Activated CD4-positive, alpha-beta T cell treated with anti-CD3 and anti-CD28 coated beads, Interleukin-2, Interleukin-4, amounts not matched to agents 100 ng/mL and 50 ng/mL, durations not matched to agents 16 hours and 8 hours (primary cell): ENCODE results near the gene SLC6A6.
"Not testable (repeated sequence)": the region's sequence is repeated elsewhere in the genome, so short reads cannot be mapped to it uniquely, and the experiment has no call there.

Experiments used
- DNase-seq: peaks from one replicate; pipeline ENCODE4 v3.0.0-alpha.2; 2020; ENCODE audit warnings: low spot score

SLC6A6 gene

DNA sequence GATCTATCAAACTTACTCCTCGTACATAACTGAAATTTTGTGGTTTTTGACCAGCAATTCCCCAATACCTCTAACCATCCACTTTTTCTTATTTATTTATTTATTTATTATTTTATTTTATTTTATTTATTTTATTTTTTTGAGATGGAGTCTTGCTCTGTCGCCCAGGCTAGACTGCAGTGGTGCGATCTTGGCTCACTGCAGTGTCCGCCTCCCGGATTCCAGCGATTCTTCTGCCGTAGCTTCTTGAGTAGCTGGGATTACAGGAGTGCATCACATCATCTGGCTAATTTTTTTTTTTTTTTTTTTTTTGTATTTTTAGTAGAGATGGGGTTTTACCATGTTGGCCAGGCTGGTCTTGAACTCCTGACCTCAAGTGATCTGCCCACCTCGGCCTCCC, 35.3 kb downstream of the SLC6A6 start:
- not testable (repeated sequence) for DNase-seq

DNA sequence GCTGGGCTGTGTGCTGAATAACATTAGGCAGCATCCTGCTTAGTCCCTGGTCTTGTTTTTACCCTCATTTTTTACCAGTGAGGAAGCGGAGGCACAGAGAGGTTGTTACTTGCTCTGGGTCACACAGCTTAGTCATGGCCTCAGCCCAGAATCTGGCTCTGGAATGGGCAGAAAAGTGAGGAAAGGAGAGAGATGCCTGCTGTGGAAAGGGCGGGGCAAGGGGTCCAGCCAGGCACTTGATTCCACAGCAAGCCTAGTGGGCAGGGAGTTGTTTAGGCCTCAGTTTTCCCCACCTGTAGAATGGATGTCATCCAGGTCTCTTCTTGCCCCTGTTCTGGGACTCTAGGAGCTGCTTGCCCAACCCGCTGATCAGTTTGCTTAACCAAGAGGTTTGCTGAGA, 35.9 kb downstream of the SLC6A6 start:
- no peak for DNase-seq

DNA sequence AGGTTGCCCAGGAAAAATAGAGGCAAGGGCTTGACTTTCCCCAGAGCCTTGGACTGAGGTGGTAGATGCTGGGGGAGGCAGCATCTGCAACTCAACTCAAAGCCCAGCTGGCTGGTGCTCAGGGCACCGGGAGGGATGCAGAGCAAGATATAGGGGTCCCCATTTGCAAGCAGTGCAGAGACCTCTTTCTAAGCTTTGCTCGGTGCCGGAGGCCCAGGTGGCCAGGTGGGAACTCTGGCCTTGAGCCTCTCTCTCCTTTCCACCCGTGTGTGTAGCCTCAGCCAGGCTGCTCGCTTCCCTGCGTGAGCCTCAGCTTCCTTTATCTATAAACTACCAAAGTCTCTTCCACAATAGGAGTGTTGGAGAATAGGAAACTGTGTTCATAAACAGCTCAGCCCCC, 36.5 kb downstream of the SLC6A6 start:
- DNase-seq: no peak

DNA sequence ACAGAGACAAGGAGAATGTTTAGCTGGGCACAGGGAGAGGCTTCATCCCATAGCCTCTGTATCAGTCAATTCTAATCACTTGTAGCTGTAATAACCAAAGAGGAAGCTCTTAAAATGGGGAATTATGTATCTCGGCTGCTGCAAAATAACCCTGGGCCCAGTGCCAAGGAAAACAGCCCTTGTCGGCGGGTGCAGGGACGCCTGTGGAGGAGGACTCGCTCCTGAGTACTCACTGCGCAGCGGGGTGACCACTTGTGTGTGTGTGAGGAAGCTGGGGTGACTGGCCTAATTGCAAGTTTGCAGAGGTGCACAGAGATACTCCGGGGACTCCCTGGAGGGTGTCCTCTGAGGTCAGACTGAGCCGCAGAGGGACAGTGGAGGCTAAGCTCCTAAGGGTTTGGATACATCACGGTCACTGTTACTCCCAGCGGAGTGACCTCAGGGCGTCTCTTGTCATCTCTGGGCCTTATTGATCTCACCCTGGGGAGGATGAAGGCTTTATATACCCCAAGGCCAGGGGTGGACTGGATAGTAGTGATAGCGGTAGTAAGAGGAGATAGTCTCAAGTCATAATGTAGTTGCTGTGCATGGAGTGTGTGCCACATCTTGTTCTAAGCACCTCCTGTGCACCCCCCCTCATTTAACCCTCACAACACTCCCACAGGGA, 37.2 kb downstream of the SLC6A6 start:
- DNase-seq: no peak

DNA sequence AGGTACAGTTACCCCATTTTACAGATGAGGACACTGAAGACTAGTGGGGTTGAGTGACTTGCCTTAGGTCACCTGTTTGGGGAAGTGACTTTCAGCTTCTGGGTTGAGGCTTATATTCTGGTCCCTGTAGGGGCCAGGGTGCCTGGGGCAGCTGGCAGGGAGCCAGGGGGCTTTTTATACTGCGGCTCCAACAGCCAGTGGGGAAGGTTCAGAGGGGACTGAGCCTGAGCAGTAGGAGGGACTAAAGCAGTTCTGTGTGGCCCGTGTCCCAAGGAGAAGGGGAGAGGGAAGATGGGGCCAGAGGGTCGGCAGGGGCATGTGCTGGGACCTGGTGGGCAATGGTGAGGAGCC, 37.7 kb downstream of the SLC6A6 start:
- no peak for DNase-seq

DNA sequence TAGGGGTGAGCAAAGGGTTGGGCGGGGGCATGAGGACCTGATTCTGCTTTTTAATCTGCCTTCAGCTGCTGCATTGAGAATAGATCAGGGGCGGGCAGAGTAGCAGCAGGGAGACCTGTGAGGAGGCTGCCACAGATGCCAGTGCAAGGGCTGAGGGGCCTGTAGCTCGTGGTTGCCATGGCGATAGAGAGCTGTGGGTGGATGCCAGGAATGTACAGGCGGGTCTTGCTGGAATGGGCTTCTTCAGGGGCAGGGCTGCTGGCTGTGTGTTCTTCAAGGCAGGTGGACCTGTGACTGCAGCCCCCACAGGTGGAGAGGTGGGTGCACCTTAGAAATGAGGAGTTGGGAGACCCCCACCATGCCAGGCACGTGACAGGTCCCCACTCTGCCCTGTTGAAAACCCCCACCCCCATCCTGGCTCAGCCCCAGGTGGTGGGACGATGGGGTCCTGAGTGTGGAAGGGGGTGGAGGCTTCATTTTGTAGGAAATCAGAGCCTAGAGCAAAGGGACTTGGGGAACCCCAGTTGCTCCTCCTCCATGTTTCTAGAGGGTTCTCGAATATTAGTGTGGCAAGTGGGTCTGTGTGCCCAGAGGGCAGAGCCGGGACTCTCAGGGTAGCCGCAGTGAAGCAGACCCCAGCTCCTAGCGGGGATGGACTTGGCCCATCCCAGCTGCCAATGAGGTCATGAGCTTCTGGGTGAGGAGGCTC, 38.3 kb downstream of the SLC6A6 start:
- DNase-seq: no peak

DNA sequence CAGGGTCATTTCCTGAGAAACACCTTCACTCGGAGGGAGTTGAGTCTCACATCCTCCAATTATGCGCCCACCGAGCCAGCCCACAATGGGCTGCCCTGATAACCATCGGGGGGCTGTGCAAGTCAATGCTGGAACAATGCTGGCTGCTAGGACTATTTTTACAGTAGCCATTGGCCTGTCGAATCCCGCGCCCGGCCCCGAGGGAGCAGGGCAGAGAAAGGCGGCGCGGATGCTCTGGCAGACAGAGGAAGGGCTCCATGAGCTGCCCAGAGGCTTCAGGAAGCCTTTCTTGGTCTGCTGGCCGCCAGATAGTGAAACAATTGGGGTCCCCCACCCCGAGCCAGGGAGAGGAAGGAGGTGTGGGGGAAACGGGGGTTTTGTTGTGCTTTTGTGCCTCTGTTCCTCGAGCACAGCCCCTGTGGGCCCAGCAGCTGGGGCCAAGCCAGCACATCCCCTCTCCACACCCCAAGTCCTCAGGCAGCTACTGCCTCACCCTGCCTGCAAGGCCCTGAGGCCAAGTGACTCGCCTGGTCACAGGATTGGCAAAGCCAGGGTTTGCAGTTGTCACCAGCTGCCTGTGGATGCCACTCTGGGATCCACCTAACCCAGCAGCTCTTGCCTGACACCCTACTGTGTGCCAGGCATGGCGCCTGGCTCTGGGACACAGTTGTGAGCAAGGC, 39.0 kb downstream of the SLC6A6 start:
- no peak for DNase-seq

DNA sequence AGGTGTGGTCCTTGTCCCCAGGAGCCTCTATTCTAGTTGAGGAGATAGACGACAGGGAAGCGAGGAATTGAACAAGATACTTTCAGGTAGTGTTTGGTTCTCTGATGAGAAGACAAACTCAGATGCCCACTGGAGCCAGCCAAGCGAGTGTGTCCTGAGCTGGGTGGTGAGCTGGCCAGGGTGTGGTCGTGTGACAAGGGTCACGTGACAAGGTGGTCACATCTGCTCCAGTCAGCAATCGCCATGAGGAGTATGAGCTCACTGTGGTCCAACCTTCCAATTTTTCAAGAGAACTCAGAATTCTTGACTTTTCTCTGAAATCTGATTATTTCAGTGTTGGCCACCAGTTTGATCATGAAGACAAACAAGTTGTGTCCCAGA, 39.5 kb downstream of the SLC6A6 start:
- DNase-seq: no peak

DNA sequence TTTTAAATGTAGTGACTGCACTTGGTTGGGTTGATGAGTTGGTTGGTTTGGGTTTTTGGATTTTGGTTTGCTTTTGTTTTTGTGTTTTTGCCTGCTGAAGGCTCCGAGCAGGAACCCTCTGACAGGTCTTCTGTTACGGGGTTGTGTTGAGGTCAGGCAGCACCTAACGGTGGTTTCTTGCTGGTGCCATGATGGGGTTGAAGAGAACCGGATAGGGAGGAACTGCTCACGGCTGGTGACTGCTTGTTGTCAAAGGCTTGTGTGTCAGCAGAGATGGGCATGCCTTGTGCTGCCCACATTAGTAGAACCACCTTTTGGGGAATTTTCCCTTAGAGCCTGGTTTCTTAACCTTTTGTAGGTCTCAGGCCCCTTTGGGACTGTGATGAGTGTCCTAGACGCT, 42.0 kb downstream of the SLC6A6 start:
- no peak for DNase-seq

DNA sequence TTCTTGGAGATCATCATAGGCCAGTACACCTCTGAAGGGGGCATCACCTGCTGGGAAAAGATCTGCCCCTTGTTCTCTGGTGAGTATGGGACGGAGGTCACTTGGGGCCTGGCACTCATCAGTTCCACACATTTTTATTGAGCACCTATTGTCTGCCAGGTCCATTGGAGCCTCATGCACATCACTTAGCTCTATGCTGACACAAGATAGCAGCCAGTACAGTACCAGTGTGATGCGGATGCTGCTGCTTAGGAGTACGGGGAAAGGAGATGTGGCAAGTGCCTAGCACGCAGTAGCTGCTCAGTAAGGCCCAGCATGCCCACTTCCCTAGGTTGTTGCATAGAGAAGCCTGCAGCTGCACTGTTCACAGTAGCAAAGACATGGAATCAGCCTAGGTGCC, 43.4 kb downstream of the SLC6A6 start:
- no peak for DNase-seq

DNA sequence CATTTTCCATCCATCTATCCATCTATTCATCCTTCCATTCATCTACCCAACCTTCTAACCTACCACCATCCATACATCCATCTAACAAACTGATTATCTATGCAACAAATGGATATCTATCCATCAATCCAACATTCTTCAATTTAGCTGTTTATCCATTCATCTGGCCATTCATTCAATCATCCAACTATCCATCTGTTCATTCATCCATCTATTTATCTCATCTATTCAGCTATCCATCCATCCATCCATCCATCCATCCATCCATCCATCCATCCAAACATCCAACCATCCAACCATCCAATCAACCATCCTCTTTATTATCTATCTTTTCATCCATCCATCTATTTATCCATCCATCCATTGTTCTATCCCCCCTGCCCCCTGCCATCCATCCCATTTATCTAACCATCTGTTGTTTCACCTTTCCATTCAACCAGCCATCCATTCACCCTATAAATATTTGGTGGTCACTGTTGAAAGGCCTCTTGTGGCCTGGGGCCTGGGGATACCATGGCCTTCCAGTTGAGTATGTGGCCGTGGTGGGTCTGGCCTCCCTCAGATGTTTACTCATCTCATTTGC, 44.7 kb downstream of the SLC6A6 start:
- no peak for DNase-seq

DNA sequence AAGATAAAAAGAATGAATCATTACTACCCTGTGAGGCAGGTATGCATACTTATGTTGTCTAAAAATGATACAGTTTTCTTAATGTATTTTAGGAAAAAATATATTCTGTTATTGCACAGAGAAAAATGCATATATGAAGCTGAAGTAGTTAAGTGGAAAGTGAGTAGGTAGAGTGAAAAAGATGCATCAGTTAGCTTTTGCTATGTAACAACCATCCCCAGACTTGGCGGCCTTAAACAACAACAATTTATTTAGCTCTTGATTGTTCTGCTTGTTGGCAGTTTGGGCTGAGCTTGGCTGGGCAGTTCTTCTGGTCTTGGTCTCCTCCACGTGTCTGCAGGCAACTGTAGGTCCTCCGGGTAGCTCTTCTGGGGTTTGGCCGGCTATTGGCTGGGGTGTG, 45.7 kb downstream of the SLC6A6 start:
- DNase-seq: no peak

DNA sequence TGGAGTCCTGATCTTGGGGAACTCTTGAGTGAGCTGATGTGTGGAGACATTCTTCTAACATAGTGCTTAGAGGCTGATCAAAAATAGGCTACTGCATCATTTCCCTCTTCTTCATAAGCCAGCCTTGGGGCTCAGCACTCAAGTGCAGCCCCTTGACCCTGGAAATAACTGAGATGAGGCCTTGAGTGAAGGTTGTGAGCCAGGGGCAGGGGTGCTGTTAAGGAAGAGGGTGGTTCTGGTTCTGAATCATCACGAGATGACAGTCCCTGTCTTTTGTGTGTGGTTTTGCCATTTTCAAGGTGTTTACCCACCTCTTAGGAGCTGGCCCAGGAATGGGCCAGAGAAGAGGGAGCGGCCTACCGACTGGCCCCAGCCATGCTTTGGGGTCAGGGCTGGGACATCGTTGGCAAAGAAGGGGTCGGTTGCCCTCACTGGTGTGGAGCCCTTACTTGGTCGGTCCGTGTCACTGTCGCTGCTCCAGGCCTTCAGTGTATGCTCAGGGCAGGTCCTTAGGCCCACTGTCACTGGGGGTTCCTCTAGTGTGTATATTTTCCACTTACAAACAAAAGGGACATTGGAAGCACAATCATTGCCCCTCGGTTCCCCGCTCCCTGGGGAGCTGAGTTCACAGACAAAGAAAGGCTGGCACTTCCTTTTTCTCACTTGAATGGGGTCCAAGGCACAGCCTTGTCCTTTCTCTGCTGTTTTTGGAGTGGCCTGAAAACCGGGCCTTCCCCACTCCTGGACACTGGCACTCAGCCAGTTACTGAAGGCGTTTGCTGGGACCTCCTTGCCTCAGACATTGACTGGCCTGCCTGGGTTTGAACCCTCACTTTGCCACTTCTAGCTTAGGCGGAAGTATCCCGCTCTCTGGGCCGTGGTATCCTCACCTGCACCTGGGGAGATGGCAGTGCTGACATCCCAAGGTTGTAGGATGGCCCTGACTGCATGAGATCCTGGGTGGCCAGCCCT, 46.6 kb downstream of the SLC6A6 start:
- no peak for DNase-seq

DNA sequence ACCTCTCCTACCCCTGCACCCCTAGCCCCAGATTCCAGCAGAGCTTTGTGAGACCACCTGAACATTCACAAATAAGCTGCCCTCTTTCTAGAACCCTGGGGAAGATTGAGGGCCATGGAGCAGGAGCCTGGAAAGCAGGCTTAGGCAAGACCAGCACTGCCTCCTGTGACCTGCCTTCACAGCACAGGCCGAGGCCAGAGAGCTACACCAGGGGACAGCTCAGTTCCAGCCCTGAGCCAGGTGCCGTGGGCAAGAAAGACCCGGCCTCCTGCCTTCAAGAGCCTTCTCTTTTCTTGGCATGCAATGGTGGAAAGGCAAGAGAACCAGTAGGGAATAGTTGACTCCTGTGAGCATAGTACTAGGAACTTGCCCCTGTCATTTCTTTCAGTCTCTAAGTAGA, 48.1 kb downstream of the SLC6A6 start:
- no peak for DNase-seq

DNA sequence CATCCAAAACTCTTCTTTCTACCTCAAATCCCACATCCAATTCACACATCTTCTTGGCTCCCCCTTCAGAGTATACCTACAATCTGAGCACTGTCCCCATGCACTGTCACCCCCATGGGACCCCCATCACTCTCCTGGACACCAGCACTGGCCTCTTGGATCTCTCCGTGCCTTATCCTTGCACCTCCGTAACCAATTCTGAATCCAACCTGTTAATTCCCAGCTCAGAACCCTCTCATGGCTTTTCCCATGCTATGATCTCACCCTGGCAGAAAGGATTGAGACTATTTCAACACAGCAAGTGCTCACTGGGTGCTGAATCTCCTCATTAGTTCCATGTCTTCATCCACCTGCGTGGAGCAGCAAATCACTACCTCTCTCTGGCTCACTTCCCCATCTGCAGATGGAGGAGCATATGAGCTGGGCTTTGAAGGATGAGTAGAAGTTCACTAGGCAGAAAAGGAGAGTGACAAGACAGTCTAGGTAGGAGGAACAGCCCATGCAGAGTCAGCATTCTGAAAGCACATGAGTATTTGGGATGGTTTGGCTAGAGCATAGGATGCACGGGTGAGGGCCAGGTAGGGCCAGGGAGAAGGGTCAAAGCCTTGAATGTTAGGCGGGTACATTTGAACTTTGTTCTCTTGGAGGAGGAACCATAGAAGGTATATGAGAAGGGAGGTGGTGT, 48.7 kb downstream of the SLC6A6 start:
- no peak for DNase-seq

DNA sequence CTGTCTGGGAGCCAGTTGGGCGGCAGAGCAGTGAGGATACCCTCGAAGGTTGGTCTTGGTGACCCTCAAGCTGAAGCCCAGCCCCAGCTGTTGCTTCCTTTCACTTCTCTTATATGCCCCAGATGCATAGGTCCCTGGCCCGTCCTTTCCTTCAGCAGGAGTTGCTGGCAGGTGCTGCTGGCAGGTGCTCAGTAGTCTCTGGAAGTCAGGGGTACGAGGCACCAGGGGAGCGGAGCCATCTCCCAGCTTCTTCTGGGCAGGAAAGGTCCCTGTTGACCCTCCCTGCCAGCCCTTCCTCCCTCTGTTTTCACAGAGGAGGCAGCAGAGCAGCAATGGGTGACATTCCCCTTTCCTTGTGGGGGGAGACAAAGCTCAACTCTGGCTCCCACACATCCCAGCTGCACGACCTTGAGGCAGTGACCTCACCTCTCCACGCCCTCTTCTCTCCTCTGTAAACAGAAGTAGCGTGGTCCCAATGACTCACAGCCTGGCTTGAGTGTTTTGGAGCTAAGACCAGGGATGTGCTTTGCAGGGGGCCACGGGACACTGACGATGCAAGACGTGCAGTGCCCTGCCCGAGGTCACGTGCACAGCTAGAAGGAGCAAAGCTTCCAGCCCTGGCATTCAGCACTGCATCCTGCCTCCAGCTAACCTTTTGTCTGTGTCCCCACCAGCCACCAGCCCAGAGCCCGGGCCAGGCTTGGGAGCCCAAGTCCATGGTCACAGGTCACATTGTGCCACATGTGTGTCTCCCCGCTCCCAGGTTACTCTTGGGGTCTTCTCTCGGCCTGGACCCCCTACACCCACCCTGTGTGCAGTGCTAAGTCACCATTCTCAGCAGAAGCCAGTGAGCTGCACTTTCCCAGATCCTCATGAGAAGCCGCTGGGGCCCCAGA, 49.7 kb downstream of the SLC6A6 start:
- DNase-seq: no peak

DNA sequence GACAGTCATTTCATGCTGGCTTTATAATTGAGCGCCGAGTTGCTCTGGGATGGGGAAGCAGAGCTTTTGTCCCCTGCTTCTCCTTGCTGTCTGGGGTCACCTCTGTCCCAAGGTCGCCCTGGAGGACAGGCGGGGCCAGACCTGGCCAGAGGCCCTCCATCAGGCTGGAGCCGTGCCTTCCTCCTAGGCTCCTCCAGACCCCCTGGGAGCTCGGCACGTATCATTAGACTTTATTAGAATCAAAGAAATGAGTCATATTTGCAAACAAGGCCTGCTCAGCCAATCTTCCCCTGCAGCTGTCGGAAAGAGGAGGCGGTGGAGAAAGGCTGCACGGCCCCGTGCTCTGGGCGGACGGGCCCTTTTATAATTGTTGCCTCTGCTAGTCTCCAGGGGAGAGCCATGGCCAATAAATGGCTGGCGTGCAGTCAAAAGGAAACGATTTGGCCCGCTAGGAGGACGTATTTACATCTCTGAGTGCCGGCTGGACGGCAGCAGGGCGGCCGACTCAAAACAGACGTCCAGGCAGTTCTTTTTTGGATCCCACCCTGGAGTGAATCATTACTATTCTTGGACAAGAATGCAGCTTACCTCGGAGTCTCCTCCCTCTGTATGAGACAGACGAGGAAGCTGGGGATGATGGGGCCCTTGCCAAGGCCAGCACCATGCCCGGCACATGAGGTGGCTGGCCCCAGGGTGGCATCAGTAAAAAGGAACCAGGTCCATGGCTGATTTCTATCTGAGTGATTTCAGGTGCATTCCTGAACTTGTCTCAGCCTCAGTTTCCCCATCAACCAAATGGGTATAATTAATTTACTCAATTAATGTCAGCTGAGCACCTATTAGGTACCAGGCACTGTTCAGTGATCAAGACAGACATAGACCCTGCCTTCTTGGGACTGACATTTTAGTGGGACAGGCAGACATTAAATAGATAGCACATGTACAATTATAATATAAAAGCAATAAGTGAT, 50.6 kb downstream of the SLC6A6 start:
- DNase-seq: no peak

DNA sequence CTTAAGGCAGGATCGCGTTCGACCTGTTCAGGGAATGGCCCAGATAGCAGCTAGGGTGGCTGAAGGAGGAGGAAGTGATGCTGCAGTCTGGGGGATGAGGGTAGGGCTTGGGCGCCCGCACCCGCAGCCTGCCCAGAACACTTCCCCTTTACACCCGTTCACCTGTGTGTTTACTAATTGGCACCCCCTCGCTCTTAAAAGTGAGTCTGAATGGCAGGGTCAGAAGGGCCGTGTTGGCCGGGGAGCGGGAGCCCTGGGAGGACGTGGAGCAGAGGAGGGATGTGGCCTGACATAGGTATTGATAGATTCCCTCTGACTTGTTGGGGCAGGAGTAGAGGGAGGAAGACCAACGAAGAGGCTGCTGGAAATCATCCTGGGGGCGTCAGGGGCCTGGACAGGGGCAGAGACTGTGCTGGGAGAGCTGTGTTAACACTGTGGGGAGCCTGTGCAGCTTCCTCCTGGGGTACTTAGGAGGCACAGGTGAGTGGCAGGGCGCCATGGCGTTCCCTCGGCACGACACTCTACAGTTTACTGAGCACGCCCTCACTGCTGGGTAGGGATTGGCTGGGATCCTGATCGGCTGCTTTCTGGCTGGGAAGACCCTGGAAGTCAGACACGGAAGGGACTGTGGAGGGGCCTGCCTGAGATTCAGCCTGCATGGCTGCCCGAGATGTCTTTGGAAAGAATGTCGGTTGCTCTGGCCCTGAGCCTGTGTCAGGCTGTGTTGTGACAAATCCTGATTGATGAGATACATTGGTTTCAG, 51.7 kb downstream of the SLC6A6 start:
- DNase-seq: no peak
